ENCODE data around the gene DSP.

The DSP gene

GRCh38 chr6:7547315-7547714 is 5.8 kb downstream of the DSP start:
- Mint-ChIP-seq H3K4me3 (no peak overlapping the region), H3K27ac (no peak overlapping the region), H3K36me3 (ENCODE audit: low read depth) (peaks cover 7% of the 10 kb centered on the region), H3K4me1 (peaks cover 6% of the 10 kb centered on the region), H3K27me3 (ENCODE audit: low read depth) (peaks cover 58% of the 10 kb centered on the region), H3K9me3 (no peaks in the 10 kb centered on the region)
- TF ChIP-seq CTCF (IDR thresholded peaks at IDR 0.05; ENCODE audit: unreplicated experiment in 3 of 3): no peak

- no peak overlapping the region for H3K27ac Mint-ChIP-seq
- TF ChIP-seq CTCF (IDR thresholded peaks at IDR 0.05; ENCODE audit: unreplicated experiment in 3 of 3): no peak
- peaks cover 10% of the 10 kb centered on the region for H3K36me3 Mint-ChIP-seq (ENCODE audit: low read depth)
- no peaks in the 10 kb centered on the region for H3K4me1 Mint-ChIP-seq
- peaks cover 28% of the 10 kb centered on the region for H3K27me3 Mint-ChIP-seq (ENCODE audit: low read depth)
- no peaks in the 10 kb centered on the region for H3K9me3 Mint-ChIP-seq
- no peak overlapping the region for H3K4me3 Mint-ChIP-seq
Measured at GRCh38 chr6:7550433-7550801, 8.9 kb downstream of the DSP start.

GRCh38 chr6:7554533-7555275 is 13.2 kb downstream of the DSP start:
- H3K4me3 Mint-ChIP-seq: no peak overlapping the region
- H3K27me3 Mint-ChIP-seq (ENCODE audit: low read depth): no peaks in the 10 kb centered on the region
- H3K36me3 Mint-ChIP-seq (ENCODE audit: low read depth): peaks cover 19% of the 10 kb centered on the region
- H3K4me1 Mint-ChIP-seq: no peaks in the 10 kb centered on the region
- no peak for TF ChIP-seq CTCF (IDR thresholded peaks at IDR 0.05; ENCODE audit: unreplicated experiment in 3 of 3)
- no peaks in the 10 kb centered on the region for H3K9me3 Mint-ChIP-seq
- no peak overlapping the region for H3K27ac Mint-ChIP-seq

- Mint-ChIP-seq H3K27me3 (ENCODE audit: low read depth) (no peaks in the 10 kb centered on the region), H3K36me3 (ENCODE audit: low read depth) (peaks cover 26% of the 10 kb centered on the region), H3K4me3 (no peak overlapping the region), H3K27ac (no peak overlapping the region), H3K9me3 (no peaks in the 10 kb centered on the region), H3K4me1 (no peaks in the 10 kb centered on the region)
- TF ChIP-seq CTCF (IDR thresholded peaks at IDR 0.05; ENCODE audit: unreplicated experiment in 3 of 3): no peak
Measured at GRCh38 chr6:7555671-7556070, 14.2 kb downstream of the DSP start.

GRCh38 chr6:7556394-7557106 is 15.1 kb downstream of the DSP start:
- no peaks in the 10 kb centered on the region for H3K27me3 Mint-ChIP-seq (ENCODE audit: low read depth)
- peaks cover 33% of the 10 kb centered on the region for H3K36me3 Mint-ChIP-seq (ENCODE audit: low read depth)
- TF ChIP-seq CTCF (IDR thresholded peaks at IDR 0.05; ENCODE audit: unreplicated experiment in 3 of 3): no peak
- H3K27ac Mint-ChIP-seq: no peak overlapping the region
- peaks cover 2% of the 10 kb centered on the region for H3K4me1 Mint-ChIP-seq
- H3K4me3 Mint-ChIP-seq: no peak overlapping the region
- no peaks in the 10 kb centered on the region for H3K9me3 Mint-ChIP-seq

- Mint-ChIP-seq H3K27ac (no peak overlapping the region), H3K9me3 (no peaks in the 10 kb centered on the region), H3K36me3 (ENCODE audit: low read depth) (peaks cover 38% of the 10 kb centered on the region), H3K4me3 (no peak overlapping the region), H3K4me1 (peaks cover 5% of the 10 kb centered on the region), H3K27me3 (ENCODE audit: low read depth) (no peaks in the 10 kb centered on the region)
- TF ChIP-seq CTCF (IDR thresholded peaks at IDR 0.05; ENCODE audit: unreplicated experiment in 3 of 3): no peak
Measured at GRCh38 chr6:7557652-7558051, 16.2 kb downstream of the DSP start.
